SK-N-SH (cell line): Measurements from ENCODE around the gene KCTD21. TPM values are rescaled to one million over a fixed set of nuclear protein-coding genes. Genes with fewer than 3 reads are reported as not detected.

ENCODE experiments used
- CTCF ChIA-PET: fragments of 300-600, 350-600 bp; formaldehyde crosslinking; extraction: SDS; loops from one replicate; lab custom pipeline; 2021; lab: Yijun Ruan, JAX
- POLR2A ChIA-PET: fragments of 350-600 bp; sonication (Branson Sonifier 250); formaldehyde crosslinking; extraction: SDS; loops from one replicate; lab custom pipeline; 2020; ENCODE audit warnings: antibody characterized with exemption, inconsistent platforms; lab: Yijun Ruan, JAX
- DNase-seq: peaks from one replicate; pipeline ENCODE4 v3.0.0; 2012
- H2AFZ ChIP-seq: fragments of 200-600 bp; sonication (generic); 2 replicates; pipeline ENCODE4 v1.8.1; 2016; ENCODE audit warnings: antibody characterized with exemption, mild to moderate bottlenecking, low read depth
- H3F3A ChIP-seq: fragments of 200-600 bp; sonication (generic); replicated peaks from 2 replicates; pipeline ENCODE3; 2016; ENCODE audit warnings: antibody characterized with exemption, mild to moderate bottlenecking; ENCODE audit not compliant: insufficient read depth
- H3K27ac ChIP-seq, 2 experiments: fragments of 200-500 bp in 1 of 2; fragments of 200-600 bp in 1 of 2; sonication (Bioruptor generic) in 1 of 2; sonication (generic), shearing (Covaris generic) in 1 of 2; 2 replicates each; pipeline versions ENCODE4 v1.5.1 to v1.6.1; 2014 to 2016; ENCODE audit warnings: low read depth in 2 of 2, inconsistent platforms in 1 of 2, low read length in 1 of 2, mild to moderate bottlenecking in 1 of 2, mixed read lengths in 1 of 2
- H3K27me3 ChIP-seq: fragments of 200-600 bp; sonication (generic), shearing (Covaris generic); 2 replicates; pipeline ENCODE4 v1.6.1; 2016; ENCODE audit warnings: mixed run types; ENCODE audit not compliant: insufficient read depth
- H3K36me3 ChIP-seq, 2 experiments: fragments of 200-500 bp in 1 of 2; fragments of 200-600 bp in 1 of 2; sonication (Bioruptor generic) in 1 of 2; sonication (generic) in 1 of 2; replicated peaks in 1 of 2; 2 replicates each; pipeline versions ENCODE3 to v1.5.1; 2014 to 2016; ENCODE audit warnings: low read length in 1 of 2, mild to moderate bottlenecking in 1 of 2; ENCODE audit not compliant: insufficient read depth in 2 of 2, control insufficient read depth in 1 of 2
- H3K4me1 ChIP-seq, 2 experiments: fragments of 200-500 bp in 1 of 2; fragments of 200-600 bp in 1 of 2; sonication (Bioruptor generic) in 1 of 2; sonication (generic), shearing (Covaris generic) in 1 of 2; 2 replicates each; pipeline versions ENCODE4 v1.5.1 to v1.6.1; 2014 to 2016; ENCODE audit warnings: low read depth in 1 of 2, low read length in 1 of 2, mixed run types in 1 of 2; ENCODE audit not compliant: insufficient read depth in 2 of 2, control insufficient read depth in 1 of 2
- H3K4me2 ChIP-seq: fragments of 200-600 bp; sonication (generic), shearing (Covaris generic); 2 replicates; pipeline ENCODE4 v1.6.1; 2017; ENCODE audit warnings: mixed run types
- H3K4me3 ChIP-seq, 2 experiments: fragments of 200-500 bp in 1 of 2; fragments of 200-600 bp in 1 of 2; sonication (Bioruptor generic) in 1 of 2; sonication (generic), shearing (Covaris generic) in 1 of 2; 2 replicates each; pipeline versions ENCODE4 v1.5.1 to v1.8.1; 2014 to 2016; ENCODE audit warnings: low read depth in 2 of 2, inconsistent platforms in 1 of 2, low read length in 1 of 2, mild to moderate bottlenecking in 1 of 2, mixed read lengths in 1 of 2, moderate library complexity in 1 of 2
- H3K79me2 ChIP-seq: fragments of 200-600 bp; sonication (generic); 2 replicates; pipeline ENCODE4 v1.8.1; 2017; ENCODE audit warnings: mild to moderate bottlenecking; ENCODE audit not compliant: insufficient read depth
- H3K9ac ChIP-seq: fragments of 200-600 bp; sonication (generic); 2 replicates; pipeline ENCODE4 v1.6.1; 2017; ENCODE audit warnings: mixed run types
- H3K9me2 ChIP-seq: fragments of 200-600 bp; sonication (generic); 2 replicates; pipeline ENCODE4 v1.6.1; 2017; ENCODE audit warnings: mixed run types
- H3K9me3 ChIP-seq: fragments of 200-600 bp; sonication (generic); 2 replicates; pipeline ENCODE4 v1.6.1; 2017; ENCODE audit warnings: mixed run types, mild to moderate bottlenecking, moderate library complexity
- H4K20me1 ChIP-seq: fragments of 200-600 bp; sonication (generic); 2 replicates; pipeline ENCODE4 v1.6.1; 2017; ENCODE audit warnings: mild to moderate bottlenecking, mixed run types; ENCODE audit not compliant: insufficient read depth
- CHD2 ChIP-seq: fragments of 150-350 bp; IDR thresholded peaks from 2 replicates; pipeline ENCODE4 v1.6.1; 2018; ENCODE audit warnings: low read length; ENCODE audit not compliant: partially characterized antibody
- EZH2phosphoT487 ChIP-seq: fragments of 200-600 bp; sonication (generic); IDR thresholded peaks from 2 replicates; pipeline ENCODE4 v1.6.1; 2017; ENCODE audit warnings: low read depth, mixed run types, mild to moderate bottlenecking, antibody characterized with exemption, moderate library complexity, borderline replicate concordance
- FOSL2 ChIP-seq: IDR thresholded peaks from 2 replicates; pipeline ENCODE4 v1.4.0; 2012; ENCODE audit warnings: low read depth, mild to moderate bottlenecking, moderate library complexity, borderline replicate concordance
- FOXM1 ChIP-seq: IDR thresholded peaks from 2 replicates; pipeline ENCODE4 v1.4.0; 2012; ENCODE audit warnings: low read depth, mild to moderate bottlenecking
- GATA2 ChIP-seq: sonication (generic); formaldehyde crosslinking; IDR thresholded peaks from 2 replicates; pipeline ENCODE4 v1.5.0; 2020; ENCODE audit warnings: mild to moderate bottlenecking, missing genetic modification reagents
- IRF3 ChIP-seq: fragments of 150-350 bp; IDR thresholded peaks from 2 replicates; pipeline ENCODE4 v1.6.1; 2016; ENCODE audit warnings: mild to moderate bottlenecking, low read depth, low read length
- MEF2A ChIP-seq: IDR thresholded peaks from 2 replicates; pipeline ENCODE4 v1.4.0; 2012; ENCODE audit warnings: low read depth, borderline replicate concordance
- MXI1 ChIP-seq: IDR thresholded peaks from 2 replicates; pipeline ENCODE4 v1.6.1; 2012; ENCODE audit warnings: mild to moderate bottlenecking, low read depth, low read length, improper control_type of control experiment
- NRF1 ChIP-seq: IDR thresholded peaks from 2 replicates; pipeline ENCODE4 v1.6.1; 2012; ENCODE audit warnings: low read depth, mild to moderate bottlenecking, low read length
- PBX3 ChIP-seq: IDR thresholded peaks from 2 replicates; pipeline ENCODE4; 2012
- POLR2AphosphoS5 ChIP-seq: IDR thresholded peaks from 2 replicates; pipeline ENCODE4 v1.6.1; 2012; ENCODE audit warnings: low read depth, low read length
- RCOR1 ChIP-seq: fragments of 150-350 bp; IDR thresholded peaks from 2 replicates; pipeline ENCODE4 v1.6.1; 2017; ENCODE audit warnings: antibody characterized with exemption, low read length
- RFX5 ChIP-seq: IDR thresholded peaks from 2 replicates; pipeline ENCODE4 v1.6.1; 2012; ENCODE audit warnings: mild to moderate bottlenecking, improper control_type of control experiment, low read length
- SMC3 ChIP-seq: IDR thresholded peaks from 2 replicates; pipeline ENCODE4 v1.6.1; 2012; ENCODE audit warnings: low read depth, low read length, improper control_type of control experiment
- TEAD4 ChIP-seq: IDR thresholded peaks from 2 replicates; pipeline ENCODE4 v1.4.0; 2012; ENCODE audit warnings: mild to moderate bottlenecking, borderline replicate concordance; ENCODE audit not compliant: insufficient read depth
- USF2 ChIP-seq: fragments of 150-350 bp; IDR thresholded peaks from 2 replicates; pipeline ENCODE4 v1.6.1; 2017; ENCODE audit warnings: antibody characterized with exemption, low read length, low read depth, borderline replicate concordance
- WGBS: methylation state at CpG from one replicate; pipeline ENCODE4 v1.1.6; 2017; ENCODE audit warnings: low lambda C conversion rate; 5-methylcytosine and 5-hydroxymethylcytosine counted together
- polyA plus RNA-seq, 3 experiments: library from polyadenylated mRNA; depleted of rRNA; stranded (reverse); fragments of >200 nt; gene quantifications; 2 replicates each; pipeline ENCODE4 v1.2.3, GENCODE V29; 2012

Gene KCTD21
- polyA plus RNA-seq, 1 of the 3 experiments (the other 2 are of a cell fraction) = 5.0 TPM

- no peak for TF ChIP-seq MXI1
Measured at GRCh38 chr11:78179459-78180071, 8.9 kb downstream of the KCTD21 start (continued).

- no peaks in the 10 kb centered on the region for H3F3A ChIP-seq
- no peak for DNase-seq
- no peaks in the 10 kb centered on the region for H3K9me2 ChIP-seq
- POLR2A ChIA-PET = no interaction called here
- no peaks in the 10 kb centered on the region for H3K9me3 ChIP-seq
- no peaks in the 10 kb centered on the region for H3K27me3 ChIP-seq
- H3K9ac ChIP-seq = no peak overlapping the region
- no peak overlapping the region for H3K4me3 ChIP-seq
- 95% methylated on average over 7 of the region's 7 CpGs for WGBS
- no peaks in the 10 kb centered on the region for H4K20me1 ChIP-seq
- CTCF ChIA-PET = no interaction called here
- H3K4me2 ChIP-seq = no peak overlapping the region
- no peak overlapping the region for H2AFZ ChIP-seq
- H3K79me2 ChIP-seq = peaks cover 11% of the 10 kb centered on the region; the same call in 1 of the 2 replicates
- H3K36me3 ChIP-seq = peaks cover 0 to 17% of the 10 kb centered on the region in 2 experiments
- TF ChIP-seq TEAD4 = no peak
- TF ChIP-seq FOSL2 = no peak
- TF ChIP-seq MXI1 = no peak
- no peak for TF ChIP-seq NRF1
- no peak for TF ChIP-seq USF2
- no peak for TF ChIP-seq RCOR1
- TF ChIP-seq IRF3 = no peak
- no peak for TF ChIP-seq SMC3
- TF ChIP-seq RFX5 = no peak
- no peak for TF ChIP-seq MEF2A
- no peak for TF ChIP-seq PBX3
- no peak for TF ChIP-seq GATA2
- TF ChIP-seq CHD2 = no peak
- TF ChIP-seq POLR2AphosphoS5 = no peak
- TF ChIP-seq EZH2phosphoT487 = no peak
- no peak for TF ChIP-seq FOXM1
- TF ChIP-seq, all 33 proteins: peak for 0
- peaks cover 0 to 3% of the 10 kb centered on the region in 2 experiments; a peak in 1 of 4 replicates for H3K4me1 ChIP-seq
- H3K27ac ChIP-seq = no peak overlapping the region
Measured at GRCh38 chr11:78177216-78177615, 11.2 kb downstream of the KCTD21 start.
